Activated naive CD4-positive, alpha-beta T cell treated with anti-CD3 and anti-CD28 coated beads, Interleukin-2, amount 50 U/mL, for 72 hours (primary cell): Measurements from ENCODE around the gene TMEM271. TPM values are rescaled to one million over a fixed set of nuclear protein-coding genes. Genes with fewer than 3 reads are reported as not detected.
"Not testable (repeated sequence)": the region's sequence is repeated elsewhere in the genome, so short reads cannot be mapped to it uniquely, and the experiment has no call there.

Experiments
- ATAC-seq, 2 donors: fragments of 150-1000 bp; cut with Tn5 transposase; 2 replicates each; pipeline ENCODE4 v1.10.0; 2021; ENCODE audit warnings: mild to moderate bottlenecking in 2 of 2, moderate library complexity in 2 of 2
- DNase-seq, 2 donors: peaks; one replicate each; pipeline ENCODE4 v3.0.0; 2021 to 2022; ENCODE audit warnings: low spot score in 2 of 2
- H3K27ac Mint-ChIP-seq, 2 donors: one replicate each; pipeline ENCODE4 v1.8.0; 2022; ENCODE audit warnings: mild to moderate bottlenecking in 2 of 2, mixed read lengths in 2 of 2
- H3K36me3 Mint-ChIP-seq, 2 donors: one replicate each; pipeline ENCODE4 v1.8.0; 2022; ENCODE audit warnings: mixed read lengths in 2 of 2
- H3K9me3 Mint-ChIP-seq, 2 donors: one replicate each; pipeline ENCODE4 v1.8.0; 2022; ENCODE audit warnings: mixed read lengths in 2 of 2
- total RNA-seq, 2 donors: library from RNA; stranded (reverse); gene quantifications; one replicate each; pipeline ENCODE4 v1.2.3, GENCODE V29; 2022

TMEM271 gene
- total RNA-seq, 2 donors from 2014 or later = not detected

- Mint-ChIP-seq H3K27ac (no peak overlapping the region), H3K9me3 (peaks cover 11 to 17% of the 10 kb centered on the region in 2 donors), H3K36me3 (peaks cover 11% of the 10 kb centered on the region in 2 donors)
- DNase-seq (no peak), ATAC-seq (no peak)
Measured at GRCh38 chr4:555566-556275, 20.4 kb downstream of the TMEM271 start.

- H3K27ac Mint-ChIP-seq, DNase-seq, ATAC-seq: not testable (repeated sequence)
- Mint-ChIP-seq H3K36me3 (peaks cover 11% of the 10 kb centered on the region in 2 donors), H3K9me3 (peaks cover 11 to 17% of the 10 kb centered on the region in 2 donors)
Measured at GRCh38 chr4:554793-555320, 21.2 kb downstream of the TMEM271 start.

GRCh38 chr4:552019-552418 is 24.1 kb downstream of the TMEM271 start:
- Mint-ChIP-seq H3K36me3 (peaks cover 11 to 19% of the 10 kb centered on the region in 2 donors), H3K9me3 (peaks cover 17 to 22% of the 10 kb centered on the region in 2 donors), H3K27ac (no peak overlapping the region)
- DNase-seq (no peak), ATAC-seq (no peak)

GRCh38 chr4:550268-550667 is 25.8 kb downstream of the TMEM271 start:
- Mint-ChIP-seq H3K36me3 (peaks cover 11 to 19% of the 10 kb centered on the region in 2 donors), H3K9me3 (peaks cover 17 to 26% of the 10 kb centered on the region in 2 donors)
- not testable (repeated sequence) for DNase-seq, H3K27ac Mint-ChIP-seq, ATAC-seq

GRCh38 chr4:548976-549375 is 27.1 kb downstream of the TMEM271 start:
- no peak overlapping the region for H3K27ac Mint-ChIP-seq
- peaks cover 22 to 31% of the 10 kb centered on the region in 2 donors for H3K9me3 Mint-ChIP-seq
- ATAC-seq = no peak
- H3K36me3 Mint-ChIP-seq = peaks cover 11 to 19% of the 10 kb centered on the region in 2 donors
- DNase-seq = no peak

GRCh38 chr4:545612-546011 is 30.5 kb downstream of the TMEM271 start:
- H3K9me3 Mint-ChIP-seq = peaks cover 16 to 22% of the 10 kb centered on the region in 2 donors
- peaks cover 0 to 8% of the 10 kb centered on the region in 2 donors for H3K36me3 Mint-ChIP-seq
- ATAC-seq (no peak), DNase-seq (no peak)
- H3K27ac Mint-ChIP-seq = no peak overlapping the region

- no peak overlapping the region for H3K27ac Mint-ChIP-seq
- peaks cover 0 to 8% of the 10 kb centered on the region in 2 donors for H3K36me3 Mint-ChIP-seq
- DNase-seq (no peak), ATAC-seq (no peak)
- H3K9me3 Mint-ChIP-seq = peaks cover 16 to 21% of the 10 kb centered on the region in 2 donors
Measured at GRCh38 chr4:544386-545105, 31.5 kb downstream of the TMEM271 start.

- no peak for DNase-seq
- peaks cover 5 to 24% of the 10 kb centered on the region in 2 donors for H3K36me3 Mint-ChIP-seq
Measured at GRCh38 chr4:541271-541670, 34.8 kb downstream of the TMEM271 start.

GRCh38 chr4:538542-539142 is 37.5 kb downstream of the TMEM271 start:
- ATAC-seq (no peak), DNase-seq (no peak)
- H3K27ac Mint-ChIP-seq = peak overlapping the region in 1 of 2 donors; percentile 44
- H3K9me3 Mint-ChIP-seq = peaks cover 6 to 8% of the 10 kb centered on the region in 2 donors
- peaks cover 14 to 43% of the 10 kb centered on the region in 2 donors for H3K36me3 Mint-ChIP-seq

More at GRCh38 chr4:541271-541670, 34.8 kb downstream of the TMEM271 start:
- peaks cover 16 to 18% of the 10 kb centered on the region in 2 donors for H3K9me3 Mint-ChIP-seq
- H3K27ac Mint-ChIP-seq = no peak overlapping the region
- ATAC-seq = no peak

- H3K36me3 Mint-ChIP-seq = peaks cover 19 to 45% of the 10 kb centered on the region in 2 donors
- ATAC-seq (no peak), DNase-seq (no peak)
- peak overlapping the region in 1 of 2 donors; percentile 79 for H3K27ac Mint-ChIP-seq
- peaks cover 6 to 7% of the 10 kb centered on the region in 2 donors for H3K9me3 Mint-ChIP-seq
Measured at GRCh38 chr4:537436-538264, 38.4 kb downstream of the TMEM271 start.

- H3K27ac Mint-ChIP-seq = no peak overlapping the region
- H3K9me3 Mint-ChIP-seq = peaks cover 7 to 11% of the 10 kb centered on the region in 2 donors
- H3K36me3 Mint-ChIP-seq = peaks cover 30 to 53% of the 10 kb centered on the region in 2 donors
- no peak for ATAC-seq
- no peak for DNase-seq
Measured at GRCh38 chr4:536351-536972, 39.6 kb downstream of the TMEM271 start.

- ATAC-seq (no peak), DNase-seq (no peak)
- Mint-ChIP-seq H3K27ac (no peak overlapping the region), H3K9me3 (peaks cover 7 to 11% of the 10 kb centered on the region in 2 donors), H3K36me3 (peaks cover 34 to 53% of the 10 kb centered on the region in 2 donors)
Measured at GRCh38 chr4:535924-536281, 40.2 kb downstream of the TMEM271 start.

GRCh38 chr4:535181-535923 is 40.7 kb downstream of the TMEM271 start:
- H3K9me3 Mint-ChIP-seq = peaks cover 6 to 7% of the 10 kb centered on the region in 2 donors
- ATAC-seq = no peak
- peaks cover 36 to 53% of the 10 kb centered on the region in 2 donors for H3K36me3 Mint-ChIP-seq

GRCh38 chr4:534576-535151 is 41.4 kb downstream of the TMEM271 start:
- ATAC-seq = no peak
- no peak overlapping the region for H3K27ac Mint-ChIP-seq
- peaks cover 43 to 53% of the 10 kb centered on the region in 2 donors for H3K36me3 Mint-ChIP-seq
- no peak for DNase-seq
- peaks cover 6 to 7% of the 10 kb centered on the region in 2 donors for H3K9me3 Mint-ChIP-seq

More at GRCh38 chr4:535181-535923, 40.7 kb downstream of the TMEM271 start:
- no peak for DNase-seq
- no peak overlapping the region for H3K27ac Mint-ChIP-seq

- DNase-seq (no peak), ATAC-seq (no peak)
- Mint-ChIP-seq H3K9me3 (peaks cover 3 to 6% of the 10 kb centered on the region in 2 donors), H3K27ac (no peak overlapping the region), H3K36me3 (peaks cover 44 to 53% of the 10 kb centered on the region in 2 donors)
Measured at GRCh38 chr4:534101-534575, 42.0 kb downstream of the TMEM271 start.
